Nephron progenitor cell (in vitro differentiated cells): Measurements from ENCODE around the gene TMEM72.

ENCODE experiments used
- DNase-seq: peaks from one replicate; pipeline ENCODE4 v3.0.0; 2021
- H3K27ac Mint-ChIP-seq: 2 replicates; pipeline ENCODE4 v1.8.0; 2021; ENCODE audit warnings: mild to moderate bottlenecking, moderate library complexity, mixed read lengths
- H3K27me3 Mint-ChIP-seq: 2 replicates; pipeline ENCODE4 v1.8.0; 2021; ENCODE audit warnings: mild to moderate bottlenecking, low read depth, mixed read lengths; ENCODE audit not compliant: poor library complexity
- H3K36me3 Mint-ChIP-seq: 2 replicates; pipeline ENCODE4 v1.8.0; 2021; ENCODE audit warnings: low read depth, mixed read lengths
- H3K4me1 Mint-ChIP-seq: 2 replicates; pipeline ENCODE4 v1.8.0; 2021; ENCODE audit warnings: mixed read lengths
- H3K4me3 Mint-ChIP-seq: 2 replicates; pipeline ENCODE4 v1.8.0; 2021; ENCODE audit warnings: mild to moderate bottlenecking, moderate library complexity, mixed read lengths
- H3K9me3 Mint-ChIP-seq: 2 replicates; pipeline ENCODE4 v1.8.0; 2021; ENCODE audit warnings: mild to moderate bottlenecking, moderate library complexity, mixed read lengths
- TF ChIP-seq, protein P1 (sequence below): fragments of 200-600 bp; sonication (generic); IDR thresholded peaks from 2 replicates; pipeline ENCODE4 v1.5.0; 2021; ENCODE audit warnings: antibody characterized with exemption

Gene TMEM72

DNA sequence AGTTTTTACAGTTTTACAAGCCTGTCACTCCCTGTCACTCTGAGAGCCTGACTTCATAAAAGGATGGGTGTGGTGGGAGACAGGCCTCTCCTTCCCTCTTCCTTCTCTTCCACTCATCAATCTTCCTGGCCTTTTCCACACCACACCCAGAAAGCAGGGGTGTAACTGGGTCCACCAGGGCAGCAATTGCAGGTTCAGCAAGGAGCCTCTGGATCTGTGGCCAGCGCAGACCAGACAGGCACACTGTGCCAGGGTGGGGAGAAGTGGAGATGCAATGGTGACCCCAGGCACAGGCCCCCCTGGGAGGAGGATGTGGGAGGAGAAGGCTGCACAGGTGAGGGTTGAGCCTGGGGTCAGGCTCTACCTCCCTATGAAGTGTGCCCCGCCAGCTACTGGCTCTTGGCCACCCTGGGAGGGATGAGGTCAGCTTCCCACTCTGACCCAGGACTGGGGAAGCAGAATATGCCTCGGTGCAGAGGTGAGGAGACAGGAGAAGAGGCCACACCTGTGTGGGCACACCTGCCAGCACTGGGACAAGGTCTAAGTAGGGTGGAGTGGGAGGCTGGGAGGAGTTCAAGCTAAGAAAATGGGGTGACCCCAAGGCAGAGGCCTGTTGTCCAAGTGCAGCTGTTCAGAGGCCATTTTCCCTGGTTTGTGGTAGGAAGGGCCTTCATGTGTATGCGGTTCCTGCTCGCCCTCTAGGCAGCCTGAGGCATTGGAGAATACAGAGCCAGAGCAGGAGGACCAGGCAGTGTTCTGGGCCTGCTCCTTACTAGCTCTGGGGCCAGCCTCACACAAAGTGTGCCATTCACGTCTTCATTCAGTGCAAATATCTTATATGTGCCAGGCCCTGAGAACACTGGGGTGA lies 20.2 kb upstream of the TMEM72 start:
- TF ChIP-seq, protein P1, sequence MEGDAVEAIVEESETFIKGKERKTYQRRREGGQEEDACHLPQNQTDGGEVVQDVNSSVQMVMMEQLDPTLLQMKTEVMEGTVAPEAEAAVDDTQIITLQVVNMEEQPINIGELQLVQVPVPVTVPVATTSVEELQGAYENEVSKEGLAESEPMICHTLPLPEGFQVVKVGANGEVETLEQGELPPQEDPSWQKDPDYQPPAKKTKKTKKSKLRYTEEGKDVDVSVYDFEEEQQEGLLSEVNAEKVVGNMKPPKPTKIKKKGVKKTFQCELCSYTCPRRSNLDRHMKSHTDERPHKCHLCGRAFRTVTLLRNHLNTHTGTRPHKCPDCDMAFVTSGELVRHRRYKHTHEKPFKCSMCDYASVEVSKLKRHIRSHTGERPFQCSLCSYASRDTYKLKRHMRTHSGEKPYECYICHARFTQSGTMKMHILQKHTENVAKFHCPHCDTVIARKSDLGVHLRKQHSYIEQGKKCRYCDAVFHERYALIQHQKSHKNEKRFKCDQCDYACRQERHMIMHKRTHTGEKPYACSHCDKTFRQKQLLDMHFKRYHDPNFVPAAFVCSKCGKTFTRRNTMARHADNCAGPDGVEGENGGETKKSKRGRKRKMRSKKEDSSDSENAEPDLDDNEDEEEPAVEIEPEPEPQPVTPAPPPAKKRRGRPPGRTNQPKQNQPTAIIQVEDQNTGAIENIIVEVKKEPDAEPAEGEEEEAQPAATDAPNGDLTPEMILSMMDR, result no peak
- H3K4me3 Mint-ChIP-seq, result no peak overlapping the region
- peaks cover 19% of the 10 kb centered on the region for H3K27me3 Mint-ChIP-seq
- H3K27ac Mint-ChIP-seq, result no peak overlapping the region
- no peak for DNase-seq
- no peaks in the 10 kb centered on the region for H3K36me3 Mint-ChIP-seq
- H3K4me1 Mint-ChIP-seq, result peaks cover 42% of the 10 kb centered on the region
- no peaks in the 10 kb centered on the region for H3K9me3 Mint-ChIP-seq

DNA sequence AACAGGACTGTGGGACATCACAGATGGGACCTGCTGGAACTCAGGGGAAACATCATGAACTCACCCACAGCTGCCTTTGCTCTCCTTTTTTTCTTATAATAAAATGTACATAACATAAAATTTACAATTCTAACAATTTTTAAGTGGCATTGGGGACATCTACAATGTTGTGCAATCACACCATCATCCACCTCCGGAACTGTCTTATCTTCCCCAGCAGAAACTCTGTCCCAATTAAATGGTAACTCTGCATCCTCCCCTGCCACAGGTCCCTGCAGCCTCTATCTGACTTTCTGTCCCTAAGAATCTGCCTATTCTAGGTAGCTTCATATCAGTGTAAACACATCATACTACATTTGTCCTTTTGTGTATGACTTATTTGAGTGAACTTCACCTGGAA lies 19.4 kb upstream of the TMEM72 start:
- H3K9me3 Mint-ChIP-seq, result peaks cover under 1% of the 10 kb centered on the region
- no peak for DNase-seq

DNA sequence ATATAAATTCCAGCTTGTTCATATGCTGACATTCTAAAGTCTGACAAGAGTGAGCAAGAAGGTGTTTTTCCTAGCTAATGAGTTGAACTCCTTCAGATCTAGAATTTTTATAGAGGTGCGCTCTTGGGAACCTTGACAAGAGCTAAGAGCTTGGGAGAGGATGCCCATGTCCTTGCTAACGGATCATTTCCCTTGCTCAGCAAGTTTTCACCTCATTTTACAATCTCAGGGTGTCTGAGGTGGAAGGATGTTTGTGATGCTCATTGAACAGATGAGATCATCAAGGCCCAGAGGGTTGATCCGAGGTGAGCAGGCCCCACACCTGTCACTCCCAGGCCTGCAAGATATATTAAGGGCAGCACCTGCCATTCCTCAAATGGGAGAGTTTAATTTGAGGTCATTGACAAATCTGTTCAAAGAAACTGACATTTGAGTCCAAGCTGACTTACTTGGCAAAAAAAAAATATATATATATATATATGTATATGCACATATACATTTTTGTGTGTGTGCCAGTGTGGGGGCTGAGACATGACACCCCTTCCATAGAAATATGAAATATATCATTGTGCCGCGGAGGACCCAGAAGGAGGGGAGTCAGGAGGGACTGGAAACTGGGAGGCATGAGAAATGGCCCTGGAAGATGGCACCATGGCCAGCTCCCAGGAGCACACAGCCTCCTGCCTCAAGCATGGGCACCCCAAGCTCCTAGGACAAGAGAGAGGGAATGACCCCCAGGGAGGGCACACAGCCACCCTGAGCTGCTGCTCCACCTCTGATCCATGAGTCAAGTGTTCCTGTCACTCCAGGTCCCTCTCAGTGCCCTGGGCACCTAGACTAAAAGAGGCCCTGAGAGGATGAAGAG lies 17.3 kb upstream of the TMEM72 start:
- Mint-ChIP-seq H3K4me1 (peaks cover 34% of the 10 kb centered on the region), H3K27me3 (peaks cover 16% of the 10 kb centered on the region), H3K9me3 (peaks cover 8% of the 10 kb centered on the region), H3K4me3 (no peak overlapping the region), H3K27ac (no peak overlapping the region), H3K36me3 (peaks cover 4% of the 10 kb centered on the region)
- no peak for DNase-seq
- TF ChIP-seq, protein P1, result no peak

More for the DNA sequence above, 19.4 kb upstream of the TMEM72 start:
- H3K4me1 Mint-ChIP-seq, result peaks cover 36% of the 10 kb centered on the region
- no peaks in the 10 kb centered on the region for H3K36me3 Mint-ChIP-seq
- no peak overlapping the region for H3K4me3 Mint-ChIP-seq
- H3K27me3 Mint-ChIP-seq, result peaks cover 21% of the 10 kb centered on the region
- no peak overlapping the region for H3K27ac Mint-ChIP-seq
- TF ChIP-seq, protein P1, result no peak

DNA sequence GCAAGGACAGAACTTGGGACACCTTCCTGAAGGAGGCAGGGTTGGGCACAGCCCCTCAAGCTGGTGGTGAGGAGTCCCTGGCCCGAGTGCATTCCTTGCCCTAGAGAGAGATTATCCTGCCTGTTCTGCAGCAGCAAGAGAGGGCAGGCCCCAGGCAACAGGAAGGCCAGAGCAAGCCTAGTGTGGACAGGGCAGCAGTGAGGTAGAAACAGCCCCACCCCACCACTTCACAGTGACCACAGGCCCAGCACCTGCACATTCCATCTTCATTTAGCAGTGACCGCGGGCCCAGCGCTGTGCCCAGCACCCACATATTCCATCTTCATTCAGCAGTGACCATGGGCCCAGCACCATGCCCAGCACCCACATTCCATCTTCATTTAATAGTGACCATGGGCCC lies 16.4 kb upstream of the TMEM72 start:
- Mint-ChIP-seq H3K36me3 (peaks cover 4% of the 10 kb centered on the region), H3K9me3 (peaks cover 8% of the 10 kb centered on the region), H3K27me3 (peaks cover 13% of the 10 kb centered on the region), H3K4me3 (no peak overlapping the region), H3K27ac (no peak overlapping the region), H3K4me1 (peaks cover 25% of the 10 kb centered on the region)
- no peak for DNase-seq
- TF ChIP-seq, protein P1, result no peak

DNA sequence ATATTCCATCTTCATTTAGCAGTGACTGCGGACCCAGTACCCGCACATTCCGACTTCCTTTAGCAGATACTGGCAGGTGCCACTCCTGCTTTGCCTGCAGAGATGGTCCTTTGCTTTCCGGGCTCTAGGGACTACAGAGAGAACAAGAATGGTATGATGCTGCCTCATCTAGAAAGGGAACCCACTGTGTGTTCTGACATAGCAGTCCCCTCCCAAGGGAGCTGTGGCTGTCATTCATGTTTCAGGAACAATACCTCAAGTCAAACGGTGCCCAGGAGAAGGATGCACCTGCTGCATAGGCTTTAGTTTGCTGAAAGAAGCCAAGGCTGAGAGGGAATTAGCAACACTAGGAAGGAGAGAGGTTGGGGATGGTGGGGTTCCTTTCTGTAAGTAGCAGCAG lies 15.9 kb upstream of the TMEM72 start:
- Mint-ChIP-seq H3K4me1 (peaks cover 19% of the 10 kb centered on the region), H3K27ac (no peak overlapping the region), H3K4me3 (no peak overlapping the region), H3K9me3 (peaks cover 8% of the 10 kb centered on the region), H3K27me3 (peaks cover 13% of the 10 kb centered on the region), H3K36me3 (peaks cover 4% of the 10 kb centered on the region)
- TF ChIP-seq, protein P1, result no peak
- no peak for DNase-seq
